Measurements from ENCODE around the gene TP73. TPM values are rescaled to one million over a fixed set of nuclear protein-coding genes. Genes with fewer than 3 reads are reported as not detected.

The TP73 gene
- 0.61 to 0.81 TPM (median 0.64 TPM) in 5 replicates for total RNA-seq (2022; extraction: Qiagen RNA extraction)

GRCh38 chr1:3651930-3652547 is at the start of gene TP73:
Gene TP73, plus strand, starts transcription at chr1:3652516. Its CDS starts 29,850 bp downstream, at chr1:3682366.

DNA sequence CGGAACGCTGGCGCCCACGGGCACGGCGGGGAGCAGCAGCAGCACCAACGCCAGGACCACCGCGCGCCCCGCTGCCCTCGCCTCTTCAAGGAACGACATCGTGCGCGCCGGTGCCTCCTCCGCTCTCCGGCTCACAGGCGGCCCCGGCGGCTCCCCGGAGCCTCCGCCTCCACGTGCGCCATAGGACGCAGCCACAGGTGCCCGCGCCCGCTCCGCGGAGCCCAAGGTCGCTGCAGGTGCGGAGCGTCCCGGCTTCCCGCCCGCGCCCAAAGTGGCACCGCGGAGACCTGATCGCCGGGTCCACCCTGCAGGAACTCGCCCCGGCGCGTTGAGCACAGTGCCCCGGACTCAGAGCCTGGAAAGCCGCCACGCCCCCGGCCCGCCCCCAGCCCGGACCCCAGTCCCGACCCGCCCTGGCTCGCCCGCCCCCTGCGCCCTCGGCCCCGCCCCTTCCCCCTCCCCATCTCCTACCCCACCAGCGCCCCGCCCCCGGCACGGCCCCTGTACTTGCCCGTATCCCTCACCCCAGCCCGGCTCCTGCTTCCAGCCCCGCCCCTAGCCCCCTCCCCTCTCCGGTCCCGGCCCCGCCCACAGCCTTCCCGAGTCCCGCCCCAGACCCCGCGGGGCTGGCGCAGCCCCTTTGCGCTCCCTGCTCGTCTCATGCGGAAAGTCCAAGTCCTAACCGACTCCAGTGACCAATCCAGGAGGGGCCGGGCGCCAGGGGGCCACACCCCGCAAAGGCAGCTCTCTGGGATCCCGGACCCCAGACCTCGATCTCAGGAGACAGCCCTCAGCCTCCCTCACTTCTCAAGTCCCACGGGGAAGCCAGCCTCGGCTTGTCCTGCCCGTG is 40.9 kb upstream of the TP73 start, which contains the start of gene MEGF6:
TSS of gene MEGF6 (minus strand) at position 339 of the 850 bp plus-strand sequence. CDS start at position 99, 240 bp downstream.

GRCh38 chr1:3624200-3625136 is 27.8 kb upstream of the TP73 start, which contains the start of gene TPRG1L:
Gene TPRG1L, plus strand, starts transcription at chr1:3625015. Its CDS starts 58 bp downstream, at chr1:3625073.

GRCh38 chr1:3649342-3650247 is 2.7 kb upstream of the TP73 start, which contains the start of gene WRAP73:
Gene WRAP73, minus strand, starts transcription at chr1:3650103. Its CDS starts 104 bp downstream, at chr1:3649999.

DNA sequence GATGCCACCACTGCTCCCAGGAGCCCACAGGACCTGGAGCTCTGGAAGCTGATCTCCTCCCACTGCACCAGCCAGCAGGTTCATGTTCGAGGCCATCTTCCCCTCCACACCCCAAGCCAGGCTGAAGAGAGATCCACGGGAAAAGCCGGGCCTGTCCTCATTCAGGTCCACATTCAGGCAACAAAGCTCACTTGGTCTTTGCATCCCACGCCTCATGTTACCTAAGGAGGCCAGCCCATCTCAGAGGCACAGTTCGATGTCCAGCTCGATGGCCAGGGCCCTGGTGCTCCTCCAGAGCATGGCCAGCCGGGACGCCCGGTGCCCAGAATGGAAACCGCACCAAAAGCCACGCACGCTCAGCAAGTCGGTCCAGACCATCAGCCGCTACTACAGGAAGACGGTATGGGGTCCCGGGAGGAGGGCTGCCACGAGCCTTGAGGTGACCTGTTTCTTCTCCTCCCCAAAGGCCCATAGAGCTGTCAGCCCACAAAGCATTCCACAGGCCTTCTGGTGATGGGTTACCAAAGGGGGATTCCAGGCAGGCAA is 100.2 kb downstream of the TP73 start, which contains the start of gene CCDC27:
TSS of gene CCDC27 (plus strand) at position 51 of the 546 bp plus-strand sequence. CDS start at position 83, 32 bp downstream.

DNA sequence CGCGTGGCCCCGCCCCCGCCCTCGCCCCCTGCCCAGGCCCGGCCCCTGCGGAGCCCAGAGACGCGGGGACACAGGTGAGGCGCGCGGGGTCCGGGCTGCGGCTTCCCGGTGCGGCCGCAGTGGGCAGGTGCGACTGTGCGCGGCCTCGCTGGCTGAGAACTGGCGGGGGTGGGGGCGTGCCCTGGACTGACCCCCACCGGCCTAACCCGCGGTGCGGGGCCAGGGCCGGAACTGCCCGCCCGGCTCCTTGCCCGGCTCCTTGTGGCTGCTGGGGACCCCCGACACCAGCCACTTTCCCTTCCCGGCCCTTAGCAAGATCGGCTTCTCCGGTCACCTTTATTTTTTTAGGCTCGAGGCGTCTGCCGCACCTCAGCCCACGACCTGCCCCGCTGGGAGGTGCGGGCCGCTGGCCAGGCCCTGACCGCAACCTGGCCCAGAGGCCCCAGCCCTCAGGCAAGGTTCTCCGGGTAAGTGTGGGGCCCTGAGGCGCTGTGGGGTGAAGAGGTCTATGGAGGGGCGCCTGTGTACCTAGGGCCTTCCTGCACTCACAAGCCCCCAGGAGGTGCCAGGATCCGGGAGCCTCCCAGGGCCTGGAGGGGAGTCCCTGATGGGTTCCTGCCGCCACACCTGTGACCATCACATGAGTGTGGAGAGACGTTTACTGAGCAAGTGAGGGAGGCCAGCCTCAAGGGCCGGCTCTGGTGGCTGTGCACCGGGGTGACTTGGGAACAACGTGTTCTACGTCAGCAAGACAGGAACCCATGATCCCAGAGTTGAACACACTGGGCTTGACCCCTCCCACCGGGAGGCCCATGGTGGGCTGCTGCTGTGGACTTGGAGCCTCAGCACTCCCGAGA is 120.6 kb downstream of the TP73 start, which contains the start of gene SMIM1:
TSS of gene SMIM1 (plus strand) at position 35 of the 857 bp plus-strand sequence. CDS start 2,625 bp downstream, outside the sequence.

Other genes with a start within 250 kb of the TP73 start
- 4.5 to 5.4 TPM (median 5.1 TPM) in 5 replicates for gene ARHGEF16, start 197.9 kb upstream of the TP73 start, total RNA-seq (2022; extraction: Qiagen RNA extraction)
- gene MEGF6, start 41.0 kb upstream of the TP73 start, total RNA-seq (2022; extraction: Qiagen RNA extraction), result 6.7 to 11.2 TPM (median 8.8 TPM) in 5 replicates
- gene TPRG1L, start 27.5 kb upstream of the TP73 start, total RNA-seq (2022; extraction: Qiagen RNA extraction), result 27.6 to 30.3 TPM (median 29.1 TPM) in 5 replicates
- gene WRAP73, start 2.4 kb upstream of the TP73 start, total RNA-seq (2022; extraction: Qiagen RNA extraction), result 16.2 to 19.9 TPM (median 17.4 TPM) in 5 replicates
- not detected in 5 replicates for gene CCDC27, start 99.9 kb downstream of the TP73 start, total RNA-seq (2022; extraction: Qiagen RNA extraction)
- 0.41 to 1.5 TPM (median 0.71 TPM) in 5 replicates for gene SMIM1, start 120.2 kb downstream of the TP73 start, total RNA-seq (2022; extraction: Qiagen RNA extraction)
- 29.9 to 34.0 TPM (median 33.3 TPM) in 5 replicates for gene LRRC47, start 144.0 kb downstream of the TP73 start, total RNA-seq (2022; extraction: Qiagen RNA extraction)
- 16.7 to 17.9 TPM (median 17.8 TPM) in 5 replicates for gene CEP104, start 204.7 kb downstream of the TP73 start, total RNA-seq (2022; extraction: Qiagen RNA extraction)
- gene DFFB, start 205.0 kb downstream of the TP73 start, total RNA-seq (2022; extraction: Qiagen RNA extraction), result 3.1 to 4.1 TPM (median 3.5 TPM) in 5 replicates
- gene C1orf174, start 247.8 kb downstream of the TP73 start, total RNA-seq (2022; extraction: Qiagen RNA extraction), result 22.4 to 26.0 TPM (median 23.5 TPM) in 5 replicates